Cardiac fibroblast (primary cell): ENCODE results near the gene CC2D1A.

ENCODE experiments used
- DNase-seq, 2 donors: peaks; one replicate each; pipeline versions ENCODE4 v3.0.0 to v3.0.0-alpha.2; 2010; ENCODE audit warnings: low read depth in 2 of 2
- H3K4me3 ChIP-seq, 2 donors: replicated peaks in 1 of 2; 1 replicate in 1 of 2; 2 replicates in 1 of 2; pipeline ENCODE4 v1.5.1; 2011; ENCODE audit warnings: low read depth in 2 of 2, low read length in 2 of 2, mild to moderate bottlenecking in 2 of 2, moderate library complexity in 1 of 2
- TF ChIP-seq, protein P1 (sequence below): IDR thresholded peaks from one replicate; pipeline ENCODE4 v1.5.1; 2011; ENCODE audit warnings: low read depth, mild to moderate bottlenecking, low read length, inconsistent platforms

CC2D1A gene

DNA sequence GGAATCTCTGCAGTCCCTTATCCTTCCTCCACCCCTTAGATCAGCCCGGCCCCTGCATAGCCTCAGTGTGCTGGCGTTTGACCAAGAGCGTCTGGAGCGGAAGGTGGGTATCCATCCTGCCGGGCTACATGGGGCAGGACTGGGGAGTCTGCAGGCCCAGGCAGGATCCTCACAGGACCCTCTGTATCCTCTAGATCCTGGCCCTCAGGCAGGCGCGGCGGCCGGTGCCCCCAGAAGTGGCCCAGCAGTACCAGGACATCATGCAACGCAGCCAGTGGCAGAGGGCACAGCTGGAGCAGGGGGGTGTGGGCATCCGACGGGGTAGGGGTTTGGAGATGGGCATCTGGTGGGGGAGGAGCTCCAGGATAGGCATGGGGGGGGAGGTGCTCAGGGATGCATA lies 23.3 kb downstream of the CC2D1A start:
- TF ChIP-seq, protein P1, sequence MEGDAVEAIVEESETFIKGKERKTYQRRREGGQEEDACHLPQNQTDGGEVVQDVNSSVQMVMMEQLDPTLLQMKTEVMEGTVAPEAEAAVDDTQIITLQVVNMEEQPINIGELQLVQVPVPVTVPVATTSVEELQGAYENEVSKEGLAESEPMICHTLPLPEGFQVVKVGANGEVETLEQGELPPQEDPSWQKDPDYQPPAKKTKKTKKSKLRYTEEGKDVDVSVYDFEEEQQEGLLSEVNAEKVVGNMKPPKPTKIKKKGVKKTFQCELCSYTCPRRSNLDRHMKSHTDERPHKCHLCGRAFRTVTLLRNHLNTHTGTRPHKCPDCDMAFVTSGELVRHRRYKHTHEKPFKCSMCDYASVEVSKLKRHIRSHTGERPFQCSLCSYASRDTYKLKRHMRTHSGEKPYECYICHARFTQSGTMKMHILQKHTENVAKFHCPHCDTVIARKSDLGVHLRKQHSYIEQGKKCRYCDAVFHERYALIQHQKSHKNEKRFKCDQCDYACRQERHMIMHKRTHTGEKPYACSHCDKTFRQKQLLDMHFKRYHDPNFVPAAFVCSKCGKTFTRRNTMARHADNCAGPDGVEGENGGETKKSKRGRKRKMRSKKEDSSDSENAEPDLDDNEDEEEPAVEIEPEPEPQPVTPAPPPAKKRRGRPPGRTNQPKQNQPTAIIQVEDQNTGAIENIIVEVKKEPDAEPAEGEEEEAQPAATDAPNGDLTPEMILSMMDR: no peak
- H3K4me3 ChIP-seq: no peak overlapping the region
- no peak for DNase-seq

DNA sequence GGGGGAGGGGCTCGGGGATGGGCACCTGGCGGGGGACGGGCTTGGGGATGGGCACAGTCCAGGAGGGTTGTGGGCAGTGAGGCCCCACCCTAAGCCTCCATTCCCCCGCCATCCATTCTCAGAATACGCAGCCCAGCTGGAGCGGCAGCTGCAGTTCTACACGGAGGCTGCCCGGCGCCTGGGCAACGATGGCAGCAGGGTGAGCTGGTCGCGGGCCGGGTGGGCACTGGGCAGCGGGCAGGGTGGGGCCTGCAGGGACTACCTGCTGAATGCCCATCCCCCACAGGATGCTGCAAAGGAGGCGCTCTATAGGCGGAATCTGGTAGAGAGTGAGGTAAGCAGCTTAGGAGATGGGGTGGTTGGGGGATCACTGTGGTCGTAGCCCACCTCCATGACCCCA lies 24.0 kb downstream of the CC2D1A start:
- no peak overlapping the region for H3K4me3 ChIP-seq
- TF ChIP-seq, protein P1: no peak
- DNase-seq: no peak

DNA sequence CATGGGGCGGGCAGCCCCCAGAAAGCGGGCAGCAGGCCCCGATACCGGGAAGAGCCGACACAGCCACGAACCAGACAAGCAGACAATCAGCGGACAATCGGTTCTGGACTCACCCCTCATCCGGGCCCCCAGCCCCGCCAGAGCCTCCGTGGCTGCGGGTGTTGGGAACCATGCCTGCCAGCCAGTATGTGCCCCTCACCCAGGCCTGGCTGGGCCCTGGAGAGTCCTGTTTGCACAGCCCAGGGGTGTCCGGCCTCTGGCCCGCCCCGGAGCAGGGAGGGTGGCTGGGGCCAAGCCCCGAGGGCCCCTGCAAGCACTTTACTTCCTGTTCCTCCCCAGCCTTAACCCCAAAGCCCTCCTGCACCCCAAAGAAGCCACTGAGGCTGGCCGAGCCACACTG lies 24.4 kb downstream of the CC2D1A start:
- no peak overlapping the region for H3K4me3 ChIP-seq
- DNase-seq: no peak
- TF ChIP-seq, protein P1: no peak

DNA sequence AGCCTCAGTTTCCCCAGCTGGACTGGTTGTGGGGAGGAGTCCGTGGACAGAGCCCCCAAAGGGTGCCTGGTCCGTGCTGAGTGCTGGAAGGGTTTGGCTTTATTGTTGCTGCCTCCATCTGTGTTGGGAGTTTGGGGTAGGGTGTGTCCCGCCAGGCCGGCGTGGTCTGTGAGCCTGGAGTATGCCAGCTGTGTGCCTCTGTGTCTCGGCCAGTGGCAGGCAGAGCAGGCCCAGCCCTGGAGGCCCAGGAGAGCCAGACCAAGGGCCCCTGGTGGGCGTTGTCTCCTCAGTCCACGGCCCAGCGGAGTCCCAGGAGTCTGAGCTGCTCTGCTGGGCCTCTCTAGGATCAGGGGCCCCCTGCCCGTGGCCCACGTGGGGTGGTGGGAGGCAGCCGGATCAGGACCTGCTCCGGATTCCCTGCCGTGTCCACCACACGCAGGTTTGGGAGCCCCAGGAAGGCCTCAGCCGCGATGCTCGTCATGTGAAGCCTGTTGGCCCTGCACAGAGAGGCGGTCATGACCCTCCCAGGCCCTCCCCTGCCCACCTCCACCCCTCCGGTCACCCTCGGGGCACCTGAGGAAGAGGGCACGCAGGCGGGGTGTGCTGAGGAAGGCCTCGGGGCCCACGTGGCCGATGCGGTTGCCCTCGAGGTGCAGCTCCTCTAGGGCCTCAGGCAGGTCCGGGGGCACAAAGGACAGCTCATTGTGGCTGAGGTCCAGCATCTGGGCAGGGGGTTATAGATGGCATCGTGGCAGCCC lies 25.6 kb downstream of the CC2D1A start:
- TF ChIP-seq, protein P1: no peak
- H3K4me3 ChIP-seq: no peak overlapping the region
- no peak for DNase-seq

DNA sequence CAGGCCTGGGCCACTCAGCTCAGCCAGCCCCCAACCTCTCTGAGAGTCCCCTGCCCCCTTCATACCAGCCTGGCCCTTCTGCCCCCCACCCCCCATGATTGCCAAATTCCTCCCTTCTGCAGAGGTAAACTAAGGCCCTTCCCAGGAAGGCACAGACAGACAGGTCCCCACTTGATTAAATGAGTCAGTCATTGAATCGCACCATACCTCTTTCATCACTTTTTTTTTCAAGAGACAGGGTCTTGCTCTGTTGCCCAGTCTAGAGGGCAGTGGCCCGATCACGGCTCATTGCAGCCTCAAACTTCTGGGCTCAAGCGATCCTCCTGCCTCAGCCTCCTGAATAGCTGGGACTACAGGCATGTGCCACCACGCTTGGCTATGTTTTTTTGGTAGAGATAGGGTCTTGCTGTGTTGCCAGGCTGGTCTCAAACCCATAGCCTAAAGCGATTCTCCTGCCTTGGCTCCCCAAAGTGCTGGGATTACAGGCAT lies 26.2 kb downstream of the CC2D1A start:
- no peak overlapping the region for H3K4me3 ChIP-seq
- TF ChIP-seq, protein P1: no peak
- no peak for DNase-seq

DNA sequence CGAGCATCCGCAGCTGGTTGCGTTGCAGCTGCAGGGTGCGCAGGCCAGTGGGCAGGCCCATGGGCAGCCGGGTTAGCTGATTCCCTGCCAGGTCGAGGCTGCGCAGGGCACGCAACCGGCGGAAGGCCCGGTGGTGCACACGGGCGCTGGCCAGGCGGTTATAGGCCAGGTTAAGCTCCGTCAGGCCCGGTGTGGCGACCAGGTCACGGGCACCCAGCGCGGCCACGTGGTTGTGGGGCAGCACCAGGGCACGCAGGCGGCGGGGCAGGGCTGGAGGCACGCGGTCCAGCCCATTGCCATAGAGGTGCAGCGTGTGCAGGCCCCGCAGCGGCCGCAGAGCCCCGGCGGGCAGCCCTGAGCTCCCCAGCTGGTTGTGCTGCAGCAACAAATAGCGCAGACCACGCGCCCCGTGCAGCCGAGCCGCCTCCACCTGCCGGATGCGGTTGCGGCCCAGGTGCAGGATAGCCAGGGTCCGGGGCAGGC lies 27.0 kb downstream of the CC2D1A start:
- DNase-seq: no peak
- no peak overlapping the region for H3K4me3 ChIP-seq
- TF ChIP-seq, protein P1: no peak
